SK-N-SH treated with all-trans-retinoic acid at 6 μM for 48 hours (cell line): ENCODE data around the gene SLC22A12.

Experiments
- ARNTL ChIP-seq: fragments of 450-650 bp; formaldehyde crosslinking; IDR thresholded peaks from 2 replicates; pipeline ENCODE4 v1.5.0; 2020; ENCODE audit warnings: low read depth, mild to moderate bottlenecking, moderate library complexity, borderline replicate concordance
- CSDC2 ChIP-seq: fragments of 250-450 bp; sonication (Bioruptor Pico); IDR thresholded peaks from 2 replicates; pipeline ENCODE4 v1.5.0; 2020; ENCODE audit warnings: mild to moderate bottlenecking, moderate library complexity
- ESRRG ChIP-seq: fragments of 250-450 bp; sonication (Bioruptor Pico); IDR thresholded peaks from 2 replicates; pipeline ENCODE4 v1.6.1; 2021; ENCODE audit warnings: mild to moderate bottlenecking
- ISL1 ChIP-seq: fragments of 250-450 bp; sonication (Bioruptor Pico); IDR thresholded peaks from 2 replicates; pipeline ENCODE4 v2.1.2; 2022; ENCODE audit warnings: mild to moderate bottlenecking, moderate library complexity
- RARB ChIP-seq: fragments of 250-450 bp; sonication (Bioruptor Pico); IDR thresholded peaks from 2 replicates; pipeline ENCODE4 v1.8.0; 2021; ENCODE audit warnings: mild to moderate bottlenecking, moderate library complexity
- TCF4 ChIP-seq: fragments of 250-450 bp; sonication (Bioruptor Pico); IDR thresholded peaks from 2 replicates; pipeline ENCODE4 v1.8.0; 2021; ENCODE audit warnings: mild to moderate bottlenecking, moderate library complexity, borderline replicate concordance
- ZC3H10 ChIP-seq: fragments of 250-450 bp; sonication (Bioruptor Pico); IDR thresholded peaks from 2 replicates; pipeline ENCODE4 v1.5.1; 2021; ENCODE audit warnings: mild to moderate bottlenecking, moderate library complexity
- ZFP3 ChIP-seq: fragments of 250-450 bp; sonication (Bioruptor Pico); IDR thresholded peaks from 2 replicates; pipeline ENCODE4 v1.5.0; 2020; ENCODE audit warnings: mild to moderate bottlenecking, moderate library complexity
- ZNF565 ChIP-seq: fragments of 450-650 bp; formaldehyde crosslinking; conservative IDR thresholded peaks from 2 replicates; pipeline ENCODE4 v1.5.0; 2020; ENCODE audit warnings: low read depth, mild to moderate bottlenecking, moderate library complexity
- TF ChIP-seq, protein P1 (sequence below): fragments of 250-450 bp; sonication (Bioruptor Pico); IDR thresholded peaks from 2 replicates; pipeline ENCODE4 v1.5.0; 2020; ENCODE audit warnings: mild to moderate bottlenecking, moderate library complexity
- TF ChIP-seq, protein P2 (sequence below): fragments of 250-450 bp; sonication (Bioruptor Pico); IDR thresholded peaks from 2 replicates; pipeline ENCODE4 v1.5.1; 2020; ENCODE audit warnings: low read depth, mild to moderate bottlenecking, moderate library complexity
- TF ChIP-seq, protein P3 (sequence below): fragments of 250-450 bp; sonication (Bioruptor Pico); IDR thresholded peaks from 2 replicates; pipeline ENCODE4 v1.8.0; 2020; ENCODE audit warnings: mild to moderate bottlenecking, moderate library complexity, borderline replicate concordance

DNA sequence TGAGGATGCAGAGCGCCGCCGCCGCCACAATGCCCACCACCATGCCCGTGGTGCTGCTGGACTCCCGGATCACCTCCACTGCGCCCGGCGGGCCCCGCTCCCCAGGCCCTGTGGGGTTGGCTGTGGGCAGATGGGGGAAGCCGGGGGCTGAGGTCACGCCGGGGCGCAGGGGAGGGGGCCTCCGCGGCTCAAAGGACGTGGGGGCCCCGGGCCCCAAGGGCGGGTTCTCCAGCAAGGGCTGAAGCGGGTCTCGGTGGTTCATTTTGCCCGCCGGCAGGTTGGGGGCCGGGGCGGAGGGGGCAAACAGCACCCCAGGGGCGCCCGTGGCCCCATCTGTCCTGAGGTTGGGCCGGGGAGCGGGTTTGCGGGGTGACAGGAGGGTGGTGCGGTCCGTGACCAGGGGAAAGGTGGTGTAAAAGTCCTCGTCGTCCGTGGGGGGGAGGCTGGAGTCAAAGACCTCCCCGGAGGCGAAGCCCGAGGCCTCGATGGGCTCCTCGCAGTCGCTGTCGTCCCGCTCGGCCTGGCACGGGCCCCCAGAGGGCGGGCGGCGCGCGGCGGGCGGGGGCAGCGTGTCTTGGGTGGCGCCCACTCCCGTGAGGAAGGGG is 16.5 kb downstream of the SLC22A12 start:
- no peak for TF ChIP-seq ESRRG
- TF ChIP-seq, protein P1, sequence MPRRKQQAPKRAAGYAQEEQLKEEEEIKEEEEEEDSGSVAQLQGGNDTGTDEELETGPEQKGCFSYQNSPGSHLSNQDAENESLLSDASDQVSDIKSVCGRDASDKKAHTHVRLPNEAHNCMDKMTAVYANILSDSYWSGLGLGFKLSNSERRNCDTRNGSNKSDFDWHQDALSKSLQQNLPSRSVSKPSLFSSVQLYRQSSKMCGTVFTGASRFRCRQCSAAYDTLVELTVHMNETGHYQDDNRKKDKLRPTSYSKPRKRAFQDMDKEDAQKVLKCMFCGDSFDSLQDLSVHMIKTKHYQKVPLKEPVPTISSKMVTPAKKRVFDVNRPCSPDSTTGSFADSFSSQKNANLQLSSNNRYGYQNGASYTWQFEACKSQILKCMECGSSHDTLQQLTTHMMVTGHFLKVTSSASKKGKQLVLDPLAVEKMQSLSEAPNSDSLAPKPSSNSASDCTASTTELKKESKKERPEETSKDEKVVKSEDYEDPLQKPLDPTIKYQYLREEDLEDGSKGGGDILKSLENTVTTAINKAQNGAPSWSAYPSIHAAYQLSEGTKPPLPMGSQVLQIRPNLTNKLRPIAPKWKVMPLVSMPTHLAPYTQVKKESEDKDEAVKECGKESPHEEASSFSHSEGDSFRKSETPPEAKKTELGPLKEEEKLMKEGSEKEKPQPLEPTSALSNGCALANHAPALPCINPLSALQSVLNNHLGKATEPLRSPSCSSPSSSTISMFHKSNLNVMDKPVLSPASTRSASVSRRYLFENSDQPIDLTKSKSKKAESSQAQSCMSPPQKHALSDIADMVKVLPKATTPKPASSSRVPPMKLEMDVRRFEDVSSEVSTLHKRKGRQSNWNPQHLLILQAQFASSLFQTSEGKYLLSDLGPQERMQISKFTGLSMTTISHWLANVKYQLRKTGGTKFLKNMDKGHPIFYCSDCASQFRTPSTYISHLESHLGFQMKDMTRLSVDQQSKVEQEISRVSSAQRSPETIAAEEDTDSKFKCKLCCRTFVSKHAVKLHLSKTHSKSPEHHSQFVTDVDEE (CRISPR knock-in tag), result no peak
- TF ChIP-seq ZNF565 (CRISPR knock-in tag), result no peak
- TF ChIP-seq ZC3H10 (CRISPR knock-in tag), result no peak
- no peak for TF ChIP-seq TCF4 (CRISPR knock-in tag)
- TF ChIP-seq CSDC2 (CRISPR knock-in tag), result no peak
- TF ChIP-seq ZFP3 (CRISPR knock-in tag), result no peak
- TF ChIP-seq, protein P2, sequence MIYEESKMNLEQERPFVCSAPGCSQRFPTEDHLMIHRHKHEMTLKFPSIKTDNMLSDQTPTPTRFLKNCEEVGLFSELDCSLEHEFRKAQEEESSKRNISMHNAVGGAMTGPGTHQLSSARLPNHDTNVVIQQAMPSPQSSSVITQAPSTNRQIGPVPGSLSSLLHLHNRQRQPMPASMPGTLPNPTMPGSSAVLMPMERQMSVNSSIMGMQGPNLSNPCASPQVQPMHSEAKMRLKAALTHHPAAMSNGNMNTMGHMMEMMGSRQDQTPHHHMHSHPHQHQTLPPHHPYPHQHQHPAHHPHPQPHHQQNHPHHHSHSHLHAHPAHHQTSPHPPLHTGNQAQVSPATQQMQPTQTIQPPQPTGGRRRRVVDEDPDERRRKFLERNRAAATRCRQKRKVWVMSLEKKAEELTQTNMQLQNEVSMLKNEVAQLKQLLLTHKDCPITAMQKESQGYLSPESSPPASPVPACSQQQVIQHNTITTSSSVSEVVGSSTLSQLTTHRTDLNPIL, result no peak
- no peak for TF ChIP-seq ISL1
- TF ChIP-seq, protein P3, sequence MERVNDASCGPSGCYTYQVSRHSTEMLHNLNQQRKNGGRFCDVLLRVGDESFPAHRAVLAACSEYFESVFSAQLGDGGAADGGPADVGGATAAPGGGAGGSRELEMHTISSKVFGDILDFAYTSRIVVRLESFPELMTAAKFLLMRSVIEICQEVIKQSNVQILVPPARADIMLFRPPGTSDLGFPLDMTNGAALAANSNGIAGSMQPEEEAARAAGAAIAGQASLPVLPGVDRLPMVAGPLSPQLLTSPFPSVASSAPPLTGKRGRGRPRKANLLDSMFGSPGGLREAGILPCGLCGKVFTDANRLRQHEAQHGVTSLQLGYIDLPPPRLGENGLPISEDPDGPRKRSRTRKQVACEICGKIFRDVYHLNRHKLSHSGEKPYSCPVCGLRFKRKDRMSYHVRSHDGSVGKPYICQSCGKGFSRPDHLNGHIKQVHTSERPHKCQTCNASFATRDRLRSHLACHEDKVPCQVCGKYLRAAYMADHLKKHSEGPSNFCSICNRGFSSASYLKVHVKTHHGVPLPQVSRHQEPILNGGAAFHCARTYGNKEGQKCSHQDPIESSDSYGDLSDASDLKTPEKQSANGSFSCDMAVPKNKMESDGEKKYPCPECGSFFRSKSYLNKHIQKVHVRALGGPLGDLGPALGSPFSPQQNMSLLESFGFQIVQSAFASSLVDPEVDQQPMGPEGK (CRISPR knock-in tag), result no peak
- TF ChIP-seq ARNTL (CRISPR knock-in tag), result no peak
- no peak for TF ChIP-seq RARB
